Measurements from ENCODE around the gene TYK2.

- TF ChIP-seq CTCF (conservative IDR thresholded peaks at IDR 0.05; ENCODE audit: low read length): no peak
- no peak for TF ChIP-seq EZH2phosphoT487 (IDR thresholded peaks at IDR 0.05; ENCODE audit: borderline replicate concordance)
These were observed 51.6 kb downstream of the TYK2 start for GRCh38 chr19:10328558-10329429.

Measured in Loucy (cell line).